Right lobe of liver (tissue), 6 donors: ENCODE measurements around the gene NLRC5. TPM values are rescaled to one million over a fixed set of nuclear protein-coding genes. Genes with fewer than 3 reads are reported as not detected.

Source experiments
- ATAC-seq, 4 donors: fragments of 200-7000 bp; cut with Tn5 transposase; one replicate each; pipeline ENCODE4 v1.9.1; 2020; ENCODE audit warnings: mild to moderate bottlenecking in 4 of 4, moderate library complexity in 4 of 4
- DNase-seq, 3 donors: peaks; one replicate each; pipeline ENCODE4 v3.0.0-alpha.2; 2020
- H3K27ac ChIP-seq, 3 donors: fragments of 200-600 bp; one replicate each; pipeline ENCODE4 v1.8.0; 2022
- H3K27me3 ChIP-seq, 2 donors: fragments of 200-600 bp; one replicate each; pipeline ENCODE4 v1.8.0; 2022
- H3K36me3 ChIP-seq, 4 donors: fragments of 200-600 bp; sonication (generic) in 1 of 4; one replicate each; pipeline versions ENCODE4 v1.5.1 to v1.8.0; 2017 to 2022; ENCODE audit warnings: control low read depth in 1 of 4
- H3K4me1 ChIP-seq, 4 donors: fragments of 200-600 bp; sonication (generic) in 1 of 4; one replicate each; pipeline versions ENCODE4 v1.5.1 to v1.8.0; 2017 to 2022; ENCODE audit warnings: control low read depth in 1 of 4
- H3K4me3 ChIP-seq, 3 donors: fragments of 200-600 bp; one replicate each; pipeline ENCODE4 v1.8.0; 2022
- H3K9me3 ChIP-seq, 4 donors: fragments of 200-600 bp; sonication (generic) in 1 of 4; one replicate each; pipeline versions ENCODE4 v1.5.1 to v1.8.0; 2017 to 2022; ENCODE audit warnings: control low read depth in 1 of 4
- POLR2A ChIP-seq: fragments of 450-650 bp; IDR thresholded peaks from one replicate; pipeline ENCODE4 v1.6.1; 2017; ENCODE audit warnings: antibody characterized with exemption, mild to moderate bottlenecking
- WGBS: methylation state at CpG from one replicate; pipeline ENCODE4 v1.1.6; 2018; ENCODE audit warnings: low coverage, low lambda C conversion rate; ENCODE audit not compliant: insufficient coverage; ENCODE audit errors: missing lambda C conversion rate; 5-methylcytosine and 5-hydroxymethylcytosine counted together
- intact Hi-C, 2 donors: fragments of 100-400 bp; cut with DNase I; formaldehyde crosslinking; loops; one replicate each; pipeline versions ENCODE4 v1.11.2 to v1.14.1; 2022
- total RNA-seq, 6 experiments: library from RNA; depleted of rRNA in 2 of 6; stranded (reverse); fragments of >200 nt in 2 of 6; fragmentation: NEBNext Ultra II Directional in 3 of 6; extraction: Animal tissue kit (Norgen Biotek cat#: 25700) in 3 of 6; gene quantifications; one replicate each; pipeline versions ENCODE4 v1.1.0 to v1.2.4, GENCODE V29; 2016 to 2023
- TF ChIP-seq, protein P1 (sequence below), 4 donors: fragments of 200-600 bp in 3 of 4; fragments of 450-650 bp in 1 of 4; IDR thresholded peaks; one replicate each; pipeline versions ENCODE4 v1.5.1 to v1.8.0; 2016 to 2022; ENCODE audit warnings: antibody characterized with exemption in 4 of 4, mild to moderate bottlenecking in 2 of 4
- donor health status: DM: no; HTN: yes; CAD: no.
- donor health status: DM: no; HTN: no; CAD: no.
- donor health status: DM: no; HTN: no; CAD: no.
- donor health status: DM: no; HTN: yes; CAD: no.
- donor health status: DM: no; HTN: yes; CAD: no.

Gene NLRC5
- total RNA-seq, 6 experiments from 2014 or later = 4.6 to 25.2 (median 13.3) TPM

DNA sequence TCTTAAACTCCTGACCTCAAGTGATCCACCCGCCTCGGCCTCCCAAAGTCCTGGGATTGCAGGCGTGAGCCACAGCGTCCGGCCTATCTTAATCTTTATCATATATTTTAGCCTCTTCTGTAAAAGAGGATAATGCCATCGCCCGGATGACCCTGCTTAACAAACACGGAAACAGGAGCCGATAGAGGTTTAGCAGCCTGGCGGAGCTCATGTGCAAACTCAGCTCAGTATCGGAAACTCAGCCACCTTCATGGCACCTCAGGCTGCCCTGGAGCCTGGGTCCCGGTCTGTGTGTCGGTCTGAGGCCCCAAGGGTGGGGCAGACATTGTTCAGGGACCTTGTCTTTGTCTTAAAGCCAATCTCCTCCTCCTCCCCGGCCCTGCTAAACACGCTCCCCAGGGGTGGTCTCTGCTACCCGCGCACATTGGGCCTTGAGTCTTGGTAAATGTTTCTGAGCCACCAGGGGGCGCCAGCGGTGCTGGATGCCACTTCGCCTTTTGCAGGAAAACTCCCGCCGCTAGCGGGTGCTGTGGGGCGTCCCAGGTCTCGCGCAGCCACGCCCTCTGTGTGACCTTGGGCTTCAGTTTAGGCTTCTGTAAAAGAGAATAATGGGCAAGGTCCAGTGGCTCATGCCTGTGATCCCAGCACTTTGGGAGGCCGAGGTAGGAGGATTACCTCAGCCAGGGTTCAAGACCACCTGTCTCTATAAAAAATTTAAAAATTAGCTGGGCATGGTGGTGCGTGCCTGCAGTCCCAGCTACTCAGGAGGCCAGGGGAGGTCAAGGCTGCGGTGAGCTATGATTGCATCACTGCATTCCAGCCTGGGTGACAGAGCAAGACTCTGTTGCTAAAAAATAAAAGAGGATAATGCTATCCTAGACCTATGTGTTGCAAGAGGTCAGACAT lies 24.9 kb upstream of the NLRC5 start:
- H3K9me3 ChIP-seq = no peaks in the 10 kb centered on the region
- H3K27ac ChIP-seq = peak overlapping the region in 1 of 3 donors; percentile 36
- ATAC-seq (peak; percentile 42 to 73 (median 58)), DNase-seq (peak; percentile 81 to 87 (median 86))
- peaks cover 0 to 39% (median 6%) of the 10 kb centered on the region in 4 donors for H3K4me1 ChIP-seq
- no peak overlapping the region for H3K4me3 ChIP-seq
- 59% methylated on average over 20 of the region's 30 CpGs for WGBS
- intact Hi-C loops = no loop called here
- H3K36me3 ChIP-seq = no peaks in the 10 kb centered on the region
- TF ChIP-seq POLR2A = no peak
- TF ChIP-seq, protein P1, sequence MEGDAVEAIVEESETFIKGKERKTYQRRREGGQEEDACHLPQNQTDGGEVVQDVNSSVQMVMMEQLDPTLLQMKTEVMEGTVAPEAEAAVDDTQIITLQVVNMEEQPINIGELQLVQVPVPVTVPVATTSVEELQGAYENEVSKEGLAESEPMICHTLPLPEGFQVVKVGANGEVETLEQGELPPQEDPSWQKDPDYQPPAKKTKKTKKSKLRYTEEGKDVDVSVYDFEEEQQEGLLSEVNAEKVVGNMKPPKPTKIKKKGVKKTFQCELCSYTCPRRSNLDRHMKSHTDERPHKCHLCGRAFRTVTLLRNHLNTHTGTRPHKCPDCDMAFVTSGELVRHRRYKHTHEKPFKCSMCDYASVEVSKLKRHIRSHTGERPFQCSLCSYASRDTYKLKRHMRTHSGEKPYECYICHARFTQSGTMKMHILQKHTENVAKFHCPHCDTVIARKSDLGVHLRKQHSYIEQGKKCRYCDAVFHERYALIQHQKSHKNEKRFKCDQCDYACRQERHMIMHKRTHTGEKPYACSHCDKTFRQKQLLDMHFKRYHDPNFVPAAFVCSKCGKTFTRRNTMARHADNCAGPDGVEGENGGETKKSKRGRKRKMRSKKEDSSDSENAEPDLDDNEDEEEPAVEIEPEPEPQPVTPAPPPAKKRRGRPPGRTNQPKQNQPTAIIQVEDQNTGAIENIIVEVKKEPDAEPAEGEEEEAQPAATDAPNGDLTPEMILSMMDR (IDR thresholded peaks at IDR 0.05) = peak; percentile 51 to 79 (median 72)
- H3K27me3 ChIP-seq = no peaks in the 10 kb centered on the region

DNA sequence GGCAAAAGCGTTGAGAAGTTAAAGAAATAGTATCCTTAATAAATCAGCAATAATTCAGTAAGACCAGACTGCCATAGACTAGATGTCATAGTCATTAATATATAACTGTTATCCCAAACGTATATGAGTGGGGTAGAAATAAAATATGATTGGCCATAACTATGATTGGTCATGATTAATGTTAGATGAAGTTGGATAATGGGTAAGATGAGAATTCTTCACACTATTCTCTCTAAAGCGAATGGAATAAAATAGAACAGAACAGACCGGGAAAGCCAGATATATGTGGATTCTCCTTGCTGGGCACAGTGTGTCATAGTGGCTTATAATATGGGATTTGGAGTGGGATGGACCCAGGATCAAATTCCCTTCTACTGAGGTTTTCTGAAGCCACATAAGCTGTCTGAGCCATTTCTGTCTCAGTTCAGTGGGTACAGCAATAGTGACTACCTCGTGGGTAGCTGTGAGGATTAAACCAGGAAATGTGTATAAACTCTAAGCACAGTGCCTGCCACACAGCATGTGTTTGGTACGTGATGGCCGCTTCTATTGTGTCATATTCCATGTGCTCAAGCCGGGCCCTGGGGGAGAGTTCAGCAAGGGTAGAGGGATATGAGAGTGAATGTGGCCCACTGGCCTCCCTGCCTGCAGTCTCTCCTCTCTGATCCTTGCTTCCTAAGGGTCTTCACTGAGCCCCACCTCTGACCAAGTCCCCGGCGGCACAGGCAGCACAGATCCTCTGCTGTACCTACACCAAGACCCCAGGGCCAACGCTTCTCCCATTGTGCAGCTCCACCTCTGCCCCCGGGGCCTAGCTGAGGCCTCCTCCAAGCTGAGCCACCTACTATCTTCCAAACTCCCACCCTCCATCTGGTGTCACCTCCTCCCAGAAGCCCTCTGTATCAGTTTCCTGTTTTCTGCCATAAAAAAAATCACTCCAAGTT lies 23.9 kb upstream of the NLRC5 start:
- ATAC-seq (peak in 2 of 4 donors; percentile 7 to 9), DNase-seq (no peak)
- H3K4me1 ChIP-seq = peaks cover 0 to 39% (median 6%) of the 10 kb centered on the region in 4 donors
- no peak for TF ChIP-seq POLR2A
- TF ChIP-seq, protein P1 (IDR thresholded peaks at IDR 0.05) = no peak
- H3K27ac ChIP-seq = peak overlapping the region; percentile 9 to 47 (median 11)
- intact Hi-C loops = no loop called here
- 54% methylated on average over 9 of the region's 12 CpGs for WGBS
- H3K9me3 ChIP-seq = no peaks in the 10 kb centered on the region
- no peak overlapping the region for H3K4me3 ChIP-seq
- no peaks in the 10 kb centered on the region for H3K27me3 ChIP-seq
- no peaks in the 10 kb centered on the region for H3K36me3 ChIP-seq

DNA sequence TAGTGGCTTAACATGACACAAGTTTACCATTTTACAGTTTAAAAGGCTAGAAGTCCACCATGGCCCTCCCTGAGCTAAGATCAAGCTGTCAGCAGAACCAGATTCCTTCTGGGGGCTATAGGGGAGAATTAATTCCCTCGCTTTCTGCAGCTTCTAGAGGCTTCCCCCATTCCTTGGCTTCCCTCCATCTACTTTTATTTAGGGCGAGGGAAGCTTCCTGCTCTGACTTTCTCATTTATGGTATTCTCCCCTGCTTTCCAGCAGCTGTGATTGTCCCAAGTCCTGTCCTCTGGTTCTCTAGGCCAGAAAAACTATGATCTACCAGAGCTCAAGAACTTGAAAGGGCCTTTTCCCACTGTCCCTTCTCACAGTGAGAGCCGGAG lies 23.3 kb upstream of the NLRC5 start:
- Histone ChIP-seq H3K4me1 (peaks cover 0 to 38% (median 6%) of the 10 kb centered on the region in 4 donors), H3K27me3 (no peaks in the 10 kb centered on the region), H3K27ac (peak overlapping the region; percentile 9 to 47 (median 11)), H3K36me3 (no peaks in the 10 kb centered on the region), H3K9me3 (no peaks in the 10 kb centered on the region), H3K4me3 (no peak overlapping the region)
- DNase-seq (no peak), ATAC-seq (no peak)
- TF ChIP-seq POLR2A = no peak
- TF ChIP-seq, protein P1 (IDR thresholded peaks at IDR 0.05) = no peak
- 70% methylated on average over 3 of the region's 3 CpGs for WGBS
- intact Hi-C loops = no loop called here

DNA sequence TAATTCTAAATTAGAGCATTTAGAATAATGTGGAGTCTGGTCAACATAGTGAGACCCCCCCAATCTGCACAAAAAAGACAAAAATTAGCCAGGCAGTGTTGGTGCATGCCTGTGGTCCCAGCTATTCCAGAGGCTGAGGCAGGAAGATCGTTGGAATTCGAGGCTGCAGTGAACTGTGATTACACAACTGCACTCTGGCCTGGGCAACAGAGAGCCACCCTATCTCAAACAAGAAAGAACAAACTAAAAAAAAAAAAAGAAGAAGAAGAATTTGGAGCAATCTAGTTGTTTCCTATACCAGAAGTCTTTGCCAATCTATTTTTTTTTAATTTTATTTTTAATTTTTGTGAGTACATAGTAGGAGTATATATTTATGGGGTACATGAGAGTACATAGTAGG lies 21.6 kb upstream of the NLRC5 start:
- peak in 1 of 3 donors; percentile 78 for DNase-seq
- Histone ChIP-seq H3K27me3 (no peaks in the 10 kb centered on the region), H3K36me3 (no peaks in the 10 kb centered on the region), H3K4me3 (no peak overlapping the region), H3K4me1 (peaks cover 0 to 35% (median 6%) of the 10 kb centered on the region in 4 donors), H3K27ac (peak overlapping the region in 2 of 3 donors; percentile 66 to 85), H3K9me3 (no peaks in the 10 kb centered on the region)
- intact Hi-C loops = no loop called here
- 12% methylated on average over 2 of the region's 2 CpGs for WGBS
- TF ChIP-seq, protein P1 (IDR thresholded peaks at IDR 0.05) = no peak
- no peak for TF ChIP-seq POLR2A
- peak; percentile 69 to 80 (median 74) for ATAC-seq
